ENCODE results near the gene TSPAN13. TPM values are rescaled to one million over a fixed set of nuclear protein-coding genes. Genes with fewer than 3 reads are reported as not detected.

TSPAN13 gene
- total RNA-seq (100 to 1,000 TPM; 121 to 266 TPM), polyA plus RNA-seq (ENCODE audit: insufficient read length in 6 of 6) (100 to 1,000 TPM; 112 to 151 (median 136) TPM)
- long read RNA-seq, donor 1, transcript TSPAN13-201 (6 exons, 2,093 nt), result major isoform, 73 of 371 reads
- long read RNA-seq, donor 1, partial matches to known transcripts, result 164 of 371 reads
- long read RNA-seq, donor 1, other reads (novel, unspliced or antisense), result 134 of 371 reads
- long read RNA-seq, donor 2, transcript TSPAN13-201 (6 exons, 2,093 nt), result major isoform, 63 of 209 reads
- long read RNA-seq, donor 2, partial matches to known transcripts, result 73 of 209 reads
- long read RNA-seq, donor 2, other reads (novel, unspliced or antisense), result 73 of 209 reads
- long read RNA-seq, donor 3, transcript TSPAN13-201 (6 exons, 2,093 nt), result major isoform, 60 of 60 reads
- long read RNA-seq, donor 3, partial matches to known transcripts, result 0 of 60 reads
- long read RNA-seq, donor 3, other reads (novel, unspliced or antisense), result 0 of 60 reads
- long read RNA-seq, donor 4, transcript TSPAN13-201 (6 exons, 2,093 nt), result major isoform, 103 of 115 reads
- long read RNA-seq, donor 4, partial matches to known transcripts, result 9 of 115 reads
- long read RNA-seq, donor 4, other reads (novel, unspliced or antisense), result 3 of 115 reads
- long read RNA-seq, donor 5, transcript TSPAN13-201 (6 exons, 2,093 nt), result major isoform, 58 of 311 reads
- long read RNA-seq, donor 5, partial matches to known transcripts, result 150 of 311 reads
- long read RNA-seq, donor 5, other reads (novel, unspliced or antisense), result 103 of 311 reads
- long read RNA-seq, donor 6, transcript TSPAN13-201 (6 exons, 2,093 nt), result major isoform, 70 of 317 reads
- long read RNA-seq, donor 6, partial matches to known transcripts, result 247 of 317 reads
- long read RNA-seq, donor 6, other reads (novel, unspliced or antisense), result 0 of 317 reads
- long read RNA-seq, donor 7, transcript TSPAN13-201 (6 exons, 2,093 nt), result major isoform, 42 of 64 reads
- long read RNA-seq, donor 7, partial matches to known transcripts, result 22 of 64 reads
- long read RNA-seq, donor 7, other reads (novel, unspliced or antisense), result 0 of 64 reads
- long read RNA-seq, donor 8, transcript TSPAN13-201 (6 exons, 2,093 nt), result major isoform, 56 of 76 reads
- long read RNA-seq, donor 8, partial matches to known transcripts, result 20 of 76 reads
- long read RNA-seq, donor 8, other reads (novel, unspliced or antisense), result 0 of 76 reads
- long read RNA-seq, donor 9, partial matches to known transcripts, result 0 of 1 reads
- long read RNA-seq, donor 9, other reads (novel, unspliced or antisense), result 0 of 1 reads
- long read RNA-seq, donor 10, transcript TSPAN13-201 (6 exons, 2,093 nt), result major isoform, 17 of 17 reads
- long read RNA-seq, donor 10, partial matches to known transcripts, result 0 of 17 reads
- long read RNA-seq, donor 10, other reads (novel, unspliced or antisense), result 0 of 17 reads
- long read RNA-seq, donor 11, transcript TSPAN13-201 (6 exons, 2,093 nt), result major isoform, 54 of 54 reads
- long read RNA-seq, donor 11, partial matches to known transcripts, result 0 of 54 reads
- long read RNA-seq, donor 11, other reads (novel, unspliced or antisense), result 0 of 54 reads
- long read RNA-seq, donor 12, transcript TSPAN13-201 (6 exons, 2,093 nt), result major isoform, 49 of 235 reads
- long read RNA-seq, donor 12, partial matches to known transcripts, result 88 of 235 reads
- long read RNA-seq, donor 12, other reads (novel, unspliced or antisense), result 98 of 235 reads

DNA sequence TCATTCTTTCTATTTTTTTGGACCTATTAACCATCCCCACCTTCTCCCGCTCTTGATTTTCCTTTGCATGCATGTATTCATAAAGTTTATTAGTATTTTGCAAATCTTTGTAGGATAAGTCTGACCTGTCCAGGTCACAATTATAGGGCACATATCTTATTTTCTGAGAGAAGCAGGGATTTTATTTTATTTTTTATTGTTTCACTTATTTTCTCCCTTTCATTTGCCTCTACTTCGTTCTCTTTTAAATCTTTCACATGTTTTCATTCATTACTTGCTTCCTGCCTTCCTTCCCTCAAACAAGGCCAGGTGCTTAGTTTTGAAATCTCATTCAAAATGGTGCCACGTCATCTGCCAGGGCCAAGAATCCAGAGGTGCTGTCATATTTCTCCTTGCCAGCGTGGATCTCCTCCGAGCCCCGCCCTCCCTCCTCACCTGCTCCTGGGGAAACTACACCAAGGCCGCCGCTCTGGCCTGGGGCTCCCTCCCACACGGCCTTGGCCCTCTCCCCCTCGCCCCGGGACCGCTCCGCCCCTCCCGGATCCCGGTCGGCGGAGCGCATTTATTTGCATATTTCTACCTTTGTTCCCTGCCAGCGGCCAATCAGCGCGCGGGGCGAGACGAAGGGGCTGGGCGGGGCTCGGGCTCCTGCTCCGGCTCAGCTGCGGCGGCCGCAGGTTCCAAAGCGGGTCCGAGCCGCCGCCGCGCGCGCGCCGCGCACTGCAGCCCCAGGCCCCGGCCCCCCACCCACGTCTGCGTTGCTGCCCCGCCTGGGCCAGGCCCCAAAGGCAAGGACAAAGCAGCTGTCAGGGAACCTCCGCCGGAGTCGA is at the start of gene TSPAN13:
TSPAN13 (plus strand) TSS at position 654 of the 830 bp plus-strand sequence. CDS start 213 bp downstream, outside the sequence.
- H3K4me1 ChIP-seq, result peaks cover 0 to 12% of the 10 kb centered on the region in 2 donors
- H3K27me3 ChIP-seq, result peaks cover 0 to 20% of the 10 kb centered on the region in 2 donors
- ATAC-seq (peak; percentile 92), DNase-seq (peak in 3 of 4 donors; percentile 90 to 96 (median 91))
- peak within 1 kb of the TSS; percentile 65 to 89 for H3K4me3 ChIP-seq
- TF ChIP-seq, protein P1, sequence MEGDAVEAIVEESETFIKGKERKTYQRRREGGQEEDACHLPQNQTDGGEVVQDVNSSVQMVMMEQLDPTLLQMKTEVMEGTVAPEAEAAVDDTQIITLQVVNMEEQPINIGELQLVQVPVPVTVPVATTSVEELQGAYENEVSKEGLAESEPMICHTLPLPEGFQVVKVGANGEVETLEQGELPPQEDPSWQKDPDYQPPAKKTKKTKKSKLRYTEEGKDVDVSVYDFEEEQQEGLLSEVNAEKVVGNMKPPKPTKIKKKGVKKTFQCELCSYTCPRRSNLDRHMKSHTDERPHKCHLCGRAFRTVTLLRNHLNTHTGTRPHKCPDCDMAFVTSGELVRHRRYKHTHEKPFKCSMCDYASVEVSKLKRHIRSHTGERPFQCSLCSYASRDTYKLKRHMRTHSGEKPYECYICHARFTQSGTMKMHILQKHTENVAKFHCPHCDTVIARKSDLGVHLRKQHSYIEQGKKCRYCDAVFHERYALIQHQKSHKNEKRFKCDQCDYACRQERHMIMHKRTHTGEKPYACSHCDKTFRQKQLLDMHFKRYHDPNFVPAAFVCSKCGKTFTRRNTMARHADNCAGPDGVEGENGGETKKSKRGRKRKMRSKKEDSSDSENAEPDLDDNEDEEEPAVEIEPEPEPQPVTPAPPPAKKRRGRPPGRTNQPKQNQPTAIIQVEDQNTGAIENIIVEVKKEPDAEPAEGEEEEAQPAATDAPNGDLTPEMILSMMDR (IDR thresholded peaks at IDR 0.05), result no peak
- intact Hi-C loops (cut with DNase I), result no loop called here
- H3K9me3 ChIP-seq, result no peaks in the 10 kb centered on the region
- H3K27ac ChIP-seq, result peak within 1 kb of the TSS; percentile 73 to 79
- no peaks in the 10 kb centered on the region for H3K36me3 ChIP-seq

DNA sequence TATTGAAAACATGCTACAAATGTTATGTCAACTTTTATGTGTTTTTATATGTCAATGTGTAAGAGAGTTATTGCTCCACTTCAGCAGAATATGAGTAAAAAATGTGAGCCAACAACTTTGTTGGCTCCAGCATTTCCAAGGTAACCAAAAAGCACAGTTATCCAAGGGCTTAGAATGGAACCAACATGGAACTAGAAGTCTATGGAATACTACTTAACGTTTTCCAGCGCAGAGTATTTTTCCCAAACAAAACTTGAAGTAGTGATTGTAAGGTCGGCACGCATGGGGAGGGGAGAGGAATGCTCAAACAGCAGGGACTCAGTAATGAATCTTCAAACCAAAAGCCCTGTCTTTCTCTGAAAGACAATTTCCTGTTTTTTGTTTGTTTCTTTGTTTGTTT is 45.0 kb upstream of the TSPAN13 start:
- Histone ChIP-seq H3K27me3 (no peaks in the 10 kb centered on the region), H3K27ac (no peak overlapping the region), H3K4me1 (no peaks in the 10 kb centered on the region), H3K36me3 (peaks cover 0 to 24% of the 10 kb centered on the region in 2 donors), H3K9me3 (no peaks in the 10 kb centered on the region), H3K4me3 (no peak overlapping the region)
- TF ChIP-seq, protein P1 (IDR thresholded peaks at IDR 0.05), result no peak
- intact Hi-C loops (cut with DNase I), result no loop called here
- no peak for DNase-seq
- ATAC-seq, result no peak

DNA sequence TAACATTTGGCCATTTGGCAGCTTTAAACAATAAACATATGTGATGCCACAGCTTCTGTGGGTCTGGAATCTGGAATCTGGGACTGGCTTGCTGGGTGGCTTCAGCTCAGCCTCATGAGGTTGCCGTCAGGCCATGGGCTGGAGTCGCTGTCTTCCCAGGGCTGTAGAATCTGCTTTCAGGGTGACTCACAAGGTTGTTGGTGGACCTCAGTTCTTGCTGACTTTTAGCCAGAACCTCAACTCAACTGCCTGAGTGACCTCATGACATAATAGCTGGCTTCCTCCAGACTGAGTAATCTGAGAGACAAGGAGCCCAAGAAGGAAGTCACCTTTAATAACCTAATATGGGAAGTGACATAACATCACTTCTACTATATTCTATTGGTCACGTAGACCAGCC is 44.6 kb upstream of the TSPAN13 start:
- no peak overlapping the region for H3K27ac ChIP-seq
- H3K4me1 ChIP-seq, result no peaks in the 10 kb centered on the region
- no peak overlapping the region for H3K4me3 ChIP-seq
- H3K9me3 ChIP-seq, result no peaks in the 10 kb centered on the region
- DNase-seq (no peak), ATAC-seq (peak; percentile 46)
- TF ChIP-seq, protein P1 (IDR thresholded peaks at IDR 0.05), result no peak
- H3K36me3 ChIP-seq, result peaks cover 0 to 24% of the 10 kb centered on the region in 2 donors
- no peaks in the 10 kb centered on the region for H3K27me3 ChIP-seq
- intact Hi-C loops (cut with DNase I), result no loop called here

DNA sequence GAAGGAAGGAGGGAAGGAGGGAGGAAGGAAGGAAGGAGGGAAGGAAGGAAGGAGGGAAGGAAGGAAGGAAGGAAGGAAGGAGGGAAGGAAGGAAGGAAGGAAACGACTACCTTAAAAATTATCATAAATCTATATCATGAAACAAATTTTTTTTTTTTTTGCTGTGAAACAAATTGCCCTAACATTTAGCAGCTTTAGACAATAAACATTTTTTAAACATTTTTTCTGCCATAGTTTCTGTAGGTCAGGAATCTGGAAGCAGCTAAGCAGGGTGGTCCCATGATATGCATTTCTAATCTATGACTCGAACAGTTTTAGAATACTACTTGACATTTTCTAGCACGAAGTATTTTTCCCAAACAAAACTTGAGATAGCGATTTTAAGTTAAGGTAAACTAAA is 42.9 kb upstream of the TSPAN13 start:
- no peaks in the 10 kb centered on the region for H3K4me1 ChIP-seq
- TF ChIP-seq, protein P1 (IDR thresholded peaks at IDR 0.05), result no peak
- DNase-seq (no peak), ATAC-seq (no peak)
- no peak overlapping the region for H3K27ac ChIP-seq
- H3K4me3 ChIP-seq, result no peak overlapping the region
- intact Hi-C loops (cut with DNase I), result no loop called here
- H3K9me3 ChIP-seq, result no peaks in the 10 kb centered on the region
- no peaks in the 10 kb centered on the region for H3K27me3 ChIP-seq
- peaks cover 0 to 17% of the 10 kb centered on the region in 2 donors for H3K36me3 ChIP-seq

Data from left lung (tissue), 14 donors.